Omental fat pad (tissue), 4 donors: ENCODE results near the gene PTS. TPM values are rescaled to one million over a fixed set of nuclear protein-coding genes. Genes with fewer than 3 reads are reported as not detected.

Experiments
- ATAC-seq: fragments of 150-250 bp; one replicate; pipeline ENCODE4 v1.9.1; 2016; ENCODE audit warnings: mild to moderate bottlenecking, moderate library complexity; ENCODE audit not compliant: low FRiP score
- DNase-seq: peaks from one replicate; pipeline ENCODE4 v3.0.0-alpha.2; 2019; ENCODE audit warnings: low spot score
- CTCF ChIP-seq, 3 donors: fragments of 450-650 bp; IDR thresholded peaks; one replicate each; pipeline ENCODE4 v1.5.1; 2016 to 2017; ENCODE audit warnings: antibody characterized with exemption in 3 of 3, mild to moderate bottlenecking in 3 of 3, moderate library complexity in 2 of 3
- total RNA-seq, 4 donors: library from RNA; depleted of rRNA; stranded (reverse); fragments of >200 nt; gene quantifications; one replicate each; pipeline ENCODE4 v1.1.0, GENCODE V29; 2016

PTS gene
- total RNA-seq, 4 donors from 2014 or later = 25.8 to 38.0 (median 34.4) TPM

GRCh38 chr11:112221274-112221835 is 4.9 kb upstream of the PTS start:
- DNase-seq (no peak), ATAC-seq (no peak)
- TF ChIP-seq CTCF (IDR thresholded peaks at IDR 0.05) = no peak

DNA sequence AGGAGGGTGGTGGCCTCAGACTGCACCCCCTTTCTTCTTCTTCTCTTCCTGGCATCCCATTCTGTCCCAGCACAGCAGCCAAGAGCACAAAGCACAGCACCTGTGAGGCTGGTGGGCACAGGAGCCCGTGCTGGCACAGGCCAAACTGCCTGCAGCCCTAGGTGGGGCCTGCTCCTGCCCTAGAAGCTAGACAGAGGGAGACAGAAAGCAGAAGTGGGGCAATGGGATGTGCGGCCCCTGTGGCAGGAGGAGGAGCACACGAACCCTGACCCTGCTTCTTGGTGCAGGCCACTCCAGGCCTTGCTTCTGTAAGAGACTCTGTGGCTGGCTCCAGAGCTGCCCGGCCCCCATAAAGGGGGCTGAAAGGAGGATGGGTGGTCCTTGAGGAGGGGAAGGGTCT is 3.9 kb upstream of the PTS start:
- ATAC-seq (no peak), DNase-seq (no peak)
- no peak for TF ChIP-seq CTCF (IDR thresholded peaks at IDR 0.05)

DNA sequence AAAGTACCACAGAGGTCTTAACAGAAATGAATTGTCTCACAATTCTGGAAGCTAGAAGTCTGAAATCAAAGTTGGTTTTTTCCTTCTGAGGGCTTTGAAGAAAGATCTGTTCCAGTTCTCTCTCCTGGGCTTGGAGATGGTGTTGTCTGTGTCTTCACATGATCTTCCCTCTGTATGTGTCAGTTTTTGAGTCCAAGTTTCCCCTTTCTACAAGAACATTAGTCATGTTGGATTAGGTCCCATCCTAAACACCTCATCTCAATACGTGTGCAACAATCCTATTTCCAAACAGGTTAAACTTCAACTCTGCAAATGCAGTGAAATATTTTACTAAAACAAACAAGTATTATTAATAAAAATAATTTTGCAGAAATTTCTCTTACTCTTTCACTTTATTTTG is 3.1 kb upstream of the PTS start:
- no peak for TF ChIP-seq CTCF (IDR thresholded peaks at IDR 0.05)
- ATAC-seq = no peak
- no peak for DNase-seq

DNA sequence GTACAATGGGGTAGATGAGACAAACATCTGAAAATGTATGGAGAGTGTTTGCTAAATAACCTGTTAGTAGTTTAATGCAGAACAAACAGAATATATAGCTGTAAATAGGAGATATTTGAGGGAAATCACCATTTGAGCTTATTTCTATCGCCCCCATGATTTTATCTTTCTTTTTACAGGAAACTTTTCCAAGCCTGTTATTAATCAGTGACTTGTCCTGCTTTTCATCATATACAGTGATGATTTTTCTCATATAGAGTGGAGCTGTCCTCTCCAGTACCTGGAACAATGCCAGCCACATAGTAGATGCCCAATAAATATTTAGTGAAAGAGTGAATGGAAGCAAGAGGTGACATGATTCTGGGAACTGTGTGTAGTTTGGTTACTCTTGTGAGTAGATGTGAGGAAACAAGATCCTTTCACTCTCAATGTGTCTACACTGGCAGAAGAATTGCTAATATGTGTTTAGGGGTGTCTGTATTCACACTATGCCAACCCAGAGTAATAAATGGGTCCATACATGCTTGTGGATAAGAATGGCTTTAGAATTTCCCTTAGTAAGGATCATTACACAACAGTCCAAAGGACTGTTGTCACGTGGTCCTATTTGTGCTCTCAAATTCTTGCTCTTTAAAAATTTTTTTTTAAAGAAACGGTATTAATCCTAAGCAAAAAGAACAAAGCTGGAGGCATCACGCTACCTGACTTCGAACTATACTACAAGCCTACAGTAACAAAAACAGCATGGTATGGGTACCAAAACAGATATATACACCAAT is 2.3 kb upstream of the PTS start:
- ATAC-seq (no peak), DNase-seq (no peak)
- TF ChIP-seq CTCF (IDR thresholded peaks at IDR 0.05) = no peak

DNA sequence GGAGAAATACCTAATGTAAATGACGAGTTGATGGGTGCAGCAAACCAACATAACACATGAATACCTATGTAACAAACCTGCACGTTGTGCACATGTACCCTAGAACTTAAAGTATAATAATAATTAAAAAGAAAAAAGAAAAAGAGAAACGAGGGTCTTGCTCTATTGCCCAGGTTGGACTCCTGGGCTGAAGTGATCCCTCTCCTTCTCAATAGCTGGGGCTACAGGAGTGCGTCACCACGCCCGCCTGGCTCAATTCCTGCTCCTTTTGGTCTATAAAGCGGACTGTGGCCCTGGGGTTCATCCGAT is 521 bp upstream of the PTS start:
- no peak for DNase-seq
- TF ChIP-seq CTCF (IDR thresholded peaks at IDR 0.05) = no peak
- no peak for ATAC-seq

GRCh38 chr11:112226831-112227401 is 688 bp downstream of the PTS start:
- no peak for DNase-seq
- no peak for TF ChIP-seq CTCF (IDR thresholded peaks at IDR 0.05)
- peak; percentile 43 for ATAC-seq

- TF ChIP-seq CTCF (IDR thresholded peaks at IDR 0.05) = no peak
- DNase-seq (no peak), ATAC-seq (no peak)
Observed at GRCh38 chr11:112227471-112227870, 1.2 kb downstream of the PTS start.
